Measurements from ENCODE around the gene RASAL1. TPM values are rescaled to one million over a fixed set of nuclear protein-coding genes. Genes with fewer than 3 reads are reported as not detected.

Gene RASAL1
- total RNA-seq, 4 donors from 2014 or later: not detected

DNA sequence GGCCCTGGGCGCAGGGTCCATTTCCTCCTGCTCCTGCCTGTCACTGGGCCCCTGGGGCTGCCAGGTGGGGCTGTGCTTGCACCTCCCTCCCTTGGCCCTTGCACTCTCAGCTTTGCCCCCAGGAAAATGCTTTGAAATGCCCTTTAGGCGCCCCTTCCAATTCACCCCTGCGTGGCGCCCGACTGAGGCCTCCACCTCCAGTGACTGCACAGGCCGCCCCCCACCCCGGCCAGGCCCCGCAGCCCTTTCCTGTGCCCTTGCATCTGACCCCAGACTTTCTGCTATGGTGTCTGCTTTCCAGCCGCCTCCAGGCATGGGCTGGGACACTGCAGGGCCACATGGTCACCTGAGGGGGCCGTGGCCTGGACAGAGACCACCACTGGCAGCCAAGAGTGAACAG is 32.3 kb upstream of the RASAL1 start:
- TF ChIP-seq, protein P1, sequence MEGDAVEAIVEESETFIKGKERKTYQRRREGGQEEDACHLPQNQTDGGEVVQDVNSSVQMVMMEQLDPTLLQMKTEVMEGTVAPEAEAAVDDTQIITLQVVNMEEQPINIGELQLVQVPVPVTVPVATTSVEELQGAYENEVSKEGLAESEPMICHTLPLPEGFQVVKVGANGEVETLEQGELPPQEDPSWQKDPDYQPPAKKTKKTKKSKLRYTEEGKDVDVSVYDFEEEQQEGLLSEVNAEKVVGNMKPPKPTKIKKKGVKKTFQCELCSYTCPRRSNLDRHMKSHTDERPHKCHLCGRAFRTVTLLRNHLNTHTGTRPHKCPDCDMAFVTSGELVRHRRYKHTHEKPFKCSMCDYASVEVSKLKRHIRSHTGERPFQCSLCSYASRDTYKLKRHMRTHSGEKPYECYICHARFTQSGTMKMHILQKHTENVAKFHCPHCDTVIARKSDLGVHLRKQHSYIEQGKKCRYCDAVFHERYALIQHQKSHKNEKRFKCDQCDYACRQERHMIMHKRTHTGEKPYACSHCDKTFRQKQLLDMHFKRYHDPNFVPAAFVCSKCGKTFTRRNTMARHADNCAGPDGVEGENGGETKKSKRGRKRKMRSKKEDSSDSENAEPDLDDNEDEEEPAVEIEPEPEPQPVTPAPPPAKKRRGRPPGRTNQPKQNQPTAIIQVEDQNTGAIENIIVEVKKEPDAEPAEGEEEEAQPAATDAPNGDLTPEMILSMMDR (IDR thresholded peaks at IDR 0.05; ENCODE audit: low read depth): no peak

DNA sequence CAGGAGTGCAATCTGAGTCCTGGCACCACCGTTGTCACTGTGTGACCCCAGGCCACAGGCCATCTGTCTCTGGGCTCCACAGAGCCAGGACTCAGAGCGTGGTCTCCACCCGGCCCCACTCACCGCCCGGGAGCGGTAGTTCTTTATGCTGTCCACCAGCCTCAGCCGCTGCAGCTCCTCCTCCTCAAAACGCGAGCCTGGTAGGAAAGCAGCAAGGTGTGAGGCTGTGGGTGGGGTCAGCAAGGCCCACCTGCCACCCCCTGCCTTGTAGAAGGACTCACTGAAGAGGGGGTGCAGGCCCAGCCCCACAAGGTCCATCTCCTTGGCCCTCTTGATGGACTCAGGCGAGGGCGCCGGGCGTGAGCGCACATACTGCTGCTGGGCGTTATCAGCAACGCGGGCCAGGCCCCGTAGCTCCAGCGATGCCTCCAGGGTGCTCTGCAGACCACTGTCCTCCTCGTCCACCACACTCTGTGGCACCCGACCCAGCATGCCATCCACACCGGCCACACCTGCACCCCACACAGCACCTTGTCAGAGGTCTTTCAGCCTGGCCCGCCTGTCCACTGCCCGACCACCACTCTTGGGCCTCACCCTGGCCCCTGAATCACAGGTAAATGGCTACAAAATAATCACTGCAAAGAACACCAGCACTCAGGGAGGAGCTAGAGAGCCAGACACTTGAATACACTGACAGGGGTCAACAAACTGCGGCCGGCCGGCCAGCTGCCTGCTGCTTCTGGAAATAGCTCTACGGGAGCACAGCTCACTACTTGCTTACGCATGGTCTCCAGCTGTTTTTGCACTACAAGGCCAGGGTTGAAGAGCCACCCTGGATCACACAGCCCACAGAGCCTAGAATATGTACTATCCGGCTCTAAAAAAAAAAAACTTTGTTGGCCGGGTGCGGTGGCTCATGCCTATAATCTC is 30.2 kb upstream of the RASAL1 start:
- TF ChIP-seq, protein P1 (IDR thresholded peaks at IDR 0.05; ENCODE audit: low read depth): no peak

DNA sequence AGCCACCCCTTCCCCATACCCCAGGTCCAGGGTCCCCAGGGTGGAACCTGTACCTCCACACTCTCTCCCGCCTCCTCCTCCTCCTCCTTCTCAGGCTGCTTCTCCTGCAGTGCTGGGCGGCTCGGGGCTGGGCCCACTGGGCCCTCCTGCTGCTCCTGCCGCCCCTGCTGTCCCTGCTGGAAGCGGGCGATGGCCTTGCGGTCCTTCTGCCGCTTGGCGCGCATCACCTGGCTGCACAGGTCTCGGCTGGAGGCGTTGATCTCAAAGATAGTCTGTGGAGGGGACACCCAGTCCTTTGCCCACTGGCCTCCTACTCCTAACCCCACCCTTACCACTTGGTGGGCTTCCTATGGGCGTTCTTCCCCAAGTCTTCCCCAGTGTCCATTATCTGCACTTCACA is 28.5 kb upstream of the RASAL1 start:
- TF ChIP-seq, protein P1 (IDR thresholded peaks at IDR 0.05; ENCODE audit: low read depth): no peak

DNA sequence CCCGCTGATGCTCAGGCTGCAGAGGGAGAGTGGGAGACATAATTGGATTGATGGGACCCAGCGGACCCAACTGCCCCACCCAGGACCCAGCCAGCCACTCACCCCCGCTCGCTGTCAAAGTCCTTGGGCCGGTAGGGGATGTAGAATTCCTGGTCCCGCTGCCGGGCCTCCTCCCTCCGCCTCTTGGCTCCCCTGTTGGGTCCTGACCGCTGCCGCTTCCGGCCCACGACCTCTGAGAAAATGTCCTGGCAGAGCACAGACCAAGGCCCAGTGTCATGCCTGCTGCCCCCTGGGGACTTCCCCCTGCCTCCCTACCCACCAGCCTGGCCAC is 27.4 kb upstream of the RASAL1 start:
- TF ChIP-seq, protein P1 (IDR thresholded peaks at IDR 0.05; ENCODE audit: low read depth): no peak

DNA sequence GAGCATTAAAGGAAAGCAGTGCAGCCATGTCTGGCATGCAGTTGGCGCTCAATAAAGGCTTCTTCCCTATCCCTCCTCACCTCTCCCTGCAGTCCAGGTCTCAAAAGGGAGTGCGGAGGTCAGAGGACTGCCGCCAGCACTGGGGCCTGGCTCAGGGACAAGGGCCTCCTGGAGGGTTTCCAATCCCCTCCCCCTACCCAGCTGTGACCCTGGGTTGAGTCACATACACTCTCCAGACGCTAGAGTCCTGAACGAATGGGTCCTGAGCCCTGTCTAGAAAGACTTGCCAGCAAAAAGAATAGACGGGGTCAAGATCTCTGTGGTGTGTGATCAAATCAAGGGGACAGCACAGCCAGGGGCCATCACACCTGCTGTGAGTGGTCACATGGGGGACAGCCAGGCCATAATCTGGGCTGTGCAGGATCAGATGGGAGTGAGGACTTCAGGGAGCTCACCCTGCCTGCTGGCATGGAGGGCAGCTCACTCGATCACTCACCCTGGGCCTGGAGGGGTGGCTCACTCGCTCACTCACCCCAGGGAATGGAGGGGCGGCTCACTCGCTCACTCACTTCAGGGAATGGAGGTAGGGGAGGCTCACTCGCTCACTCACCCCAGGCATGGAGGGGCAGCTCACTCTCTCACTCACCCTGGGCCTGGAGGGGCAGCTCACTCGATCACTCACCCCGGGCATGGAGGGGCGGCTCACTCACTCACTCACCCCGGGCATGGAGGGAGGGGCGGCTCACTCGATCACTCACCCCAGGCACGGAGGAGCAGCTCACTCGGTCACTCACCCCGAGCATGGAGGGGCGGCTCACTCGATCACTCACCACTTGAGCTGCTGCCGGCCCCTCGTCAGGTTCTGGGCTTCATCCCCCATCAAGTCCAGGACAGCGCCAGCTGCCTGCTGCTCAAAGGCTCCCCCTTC is 26.8 kb upstream of the RASAL1 start:
- TF ChIP-seq, protein P1 (IDR thresholded peaks at IDR 0.05; ENCODE audit: low read depth): no peak

DNA sequence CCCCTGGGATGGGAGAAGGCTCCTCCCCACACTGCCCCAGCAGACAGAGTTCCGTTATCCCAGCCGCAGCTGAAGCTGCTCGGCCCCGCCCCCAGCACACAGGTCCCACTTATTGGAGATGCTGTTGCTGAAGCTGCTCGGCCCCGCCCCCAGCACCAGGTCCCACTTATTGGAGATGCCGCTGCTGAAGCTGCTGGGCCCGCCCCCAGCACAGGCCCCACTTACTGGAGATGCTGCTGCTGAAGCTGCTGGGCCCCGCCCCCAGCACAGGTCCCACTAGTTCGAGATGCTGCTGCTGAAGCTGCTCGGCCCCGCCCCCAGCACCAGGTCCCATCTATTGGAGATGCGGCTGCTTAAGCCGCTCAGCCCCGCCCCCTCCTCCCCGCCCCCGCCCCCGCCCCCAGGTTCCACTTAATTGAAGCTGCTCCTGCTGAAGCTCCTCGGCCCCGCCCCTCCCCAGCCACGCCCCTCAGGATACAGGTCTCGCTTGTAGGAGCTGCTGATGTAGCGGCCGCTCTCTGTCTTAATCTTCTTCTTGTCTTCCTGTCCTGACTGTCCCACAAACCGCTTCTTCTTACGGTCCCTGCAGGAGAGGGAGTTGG is 26.0 kb upstream of the RASAL1 start:
- TF ChIP-seq, protein P1 (IDR thresholded peaks at IDR 0.05; ENCODE audit: low read depth): no peak
